HEK293T (cell line): Measurements from ENCODE around the gene KRTAP10-4.

Experiments used
- CTCF ChIA-PET: fragments of 350-600 bp; formaldehyde crosslinking; extraction: SDS; loops from one replicate; lab custom pipeline; 2021; ENCODE audit warnings: antibody characterized with exemption, inconsistent platforms; lab: Yijun Ruan, JAX
- POLR2A ChIA-PET: fragments of 350-600 bp; formaldehyde crosslinking; extraction: SDS; loops from one replicate; lab custom pipeline; 2020; ENCODE audit warnings: antibody characterized with exemption, inconsistent platforms; lab: Yijun Ruan, JAX
- DNase-seq: peaks from one replicate; pipeline ENCODE4 v3.0.0; 2012; ENCODE audit warnings: mixed read lengths; ENCODE audit errors: extremely low spot score
- ARNT ChIP-seq: fragments of 450-650 bp; IDR thresholded peaks from 2 replicates; pipeline ENCODE4 v1.6.1; 2017; ENCODE audit warnings: mild to moderate bottlenecking
- BHLHE40 ChIP-seq: fragments of 450-650 bp; IDR thresholded peaks from 2 replicates; pipeline ENCODE4 v1.6.1; 2016; ENCODE audit warnings: mild to moderate bottlenecking, moderate library complexity, borderline replicate concordance
- CTBP1 ChIP-seq: fragments of 450-650 bp; IDR thresholded peaks from 2 replicates; pipeline ENCODE4 v1.6.1; 2016; ENCODE audit warnings: borderline replicate concordance
- ELF4 ChIP-seq: fragments of 450-650 bp; IDR thresholded peaks from 2 replicates; pipeline ENCODE4 v1.6.1; 2017; ENCODE audit warnings: antibody characterized with exemption
- FOXA1 ChIP-seq: fragments of 450-650 bp; IDR thresholded peaks from 2 replicates; pipeline ENCODE4 v1.6.1; 2016; ENCODE audit warnings: mild to moderate bottlenecking
- FOXK2 ChIP-seq: fragments of 450-650 bp; IDR thresholded peaks from 2 replicates; pipeline ENCODE4 v1.6.1; 2016; ENCODE audit warnings: mild to moderate bottlenecking
- FOXM1 ChIP-seq: fragments of 450-650 bp; IDR thresholded peaks from 2 replicates; pipeline ENCODE4 v1.6.1; 2017; ENCODE audit warnings: mild to moderate bottlenecking, borderline replicate concordance
- HDGF ChIP-seq: fragments of 450-650 bp; IDR thresholded peaks from 2 replicates; pipeline ENCODE4 v1.6.1; 2017; ENCODE audit warnings: antibody characterized with exemption, borderline replicate concordance
- L3MBTL2 ChIP-seq: fragments of 450-650 bp; conservative IDR thresholded peaks from 2 replicates; pipeline ENCODE4 v1.6.1; 2016; ENCODE audit warnings: mild to moderate bottlenecking
- LEF1 ChIP-seq: fragments of 450-650 bp; IDR thresholded peaks from 2 replicates; pipeline ENCODE4 v1.6.1; 2017; ENCODE audit warnings: mild to moderate bottlenecking, borderline replicate concordance
- NFRKB ChIP-seq: fragments of 450-650 bp; IDR thresholded peaks from 2 replicates; pipeline ENCODE4 v1.6.1; 2016; ENCODE audit warnings: mild to moderate bottlenecking, moderate library complexity
- PKNOX1 ChIP-seq: fragments of 450-650 bp; IDR thresholded peaks from 2 replicates; pipeline ENCODE4 v1.6.1; 2016
- SP1 ChIP-seq: fragments of 450-650 bp; IDR thresholded peaks from 2 replicates; pipeline ENCODE4 v1.6.1; 2017
- SUZ12 ChIP-seq: fragments of 450-650 bp; IDR thresholded peaks from 2 replicates; pipeline ENCODE4 v1.6.1; 2016; ENCODE audit warnings: mild to moderate bottlenecking
- TARDBP ChIP-seq: fragments of 450-650 bp; IDR thresholded peaks from 2 replicates; pipeline ENCODE4 v1.6.1; 2016
- ZNF384 ChIP-seq: fragments of 450-650 bp; IDR thresholded peaks from 2 replicates; pipeline ENCODE4 v1.6.1; 2016

Gene KRTAP10-4

DNA sequence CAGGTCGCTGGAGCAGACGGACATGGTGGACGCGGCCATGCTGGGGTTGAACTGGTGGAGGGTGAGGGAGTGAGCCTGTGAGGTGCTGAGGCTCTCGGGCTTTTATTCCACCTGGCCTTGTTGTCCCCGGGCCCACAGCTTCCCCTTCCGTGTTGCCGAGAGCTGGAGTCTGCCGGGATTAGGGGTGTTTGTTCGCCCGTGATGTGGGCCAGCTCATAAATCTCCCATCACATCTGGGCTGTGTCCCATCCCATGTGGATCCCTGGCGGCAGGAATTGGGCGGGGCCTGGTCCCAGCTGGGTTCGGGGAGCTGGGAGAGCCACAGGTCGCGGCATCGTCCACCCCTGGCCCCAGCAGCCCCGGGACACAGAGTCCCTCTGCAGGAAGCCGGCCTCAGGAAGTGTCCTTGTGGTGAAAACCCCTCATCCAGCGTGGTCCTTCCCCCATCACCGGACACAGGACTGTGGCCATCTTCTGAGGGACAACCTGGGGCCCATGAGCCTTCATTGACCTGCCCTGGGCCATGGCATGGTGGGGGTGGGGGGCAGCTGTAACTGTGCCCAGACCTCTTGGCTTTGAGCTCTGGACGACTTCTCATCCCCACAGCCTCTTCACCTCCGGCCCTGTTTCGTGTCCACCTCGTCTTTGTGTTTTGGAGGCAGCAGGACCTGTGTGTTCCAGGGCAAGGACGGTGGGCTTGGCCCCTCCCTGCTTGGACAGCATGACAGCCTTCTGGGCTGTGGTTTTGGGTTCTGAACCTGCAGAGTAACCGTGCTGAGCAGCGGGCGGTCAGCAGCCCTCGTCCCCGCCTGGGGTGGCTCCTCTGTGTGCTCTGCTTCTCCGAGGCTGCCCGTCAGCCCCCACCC is 19.1 kb downstream of the KRTAP10-4 start, which contains the start of gene KRTAP10-6:
TSS of gene KRTAP10-6 (minus strand) at position 60 of the 866 bp plus-strand sequence. CDS start at position 39, 21 bp downstream.
- DNase-seq = no peak
- POLR2A ChIA-PET = no interaction called here
- CTCF ChIA-PET = no interaction called here
- TF ChIP-seq ZNF384 = no peak
- TF ChIP-seq LEF1 = no peak
- TF ChIP-seq ARNT = no peak
- TF ChIP-seq BHLHE40 = no peak
- TF ChIP-seq SP1 = no peak
- no peak for TF ChIP-seq NFRKB
- no peak for TF ChIP-seq FOXA1
- TF ChIP-seq HDGF = no peak
- no peak for TF ChIP-seq FOXM1
- no peak for TF ChIP-seq ELF4
- TF ChIP-seq CTBP1 = no peak
- TF ChIP-seq TARDBP = no peak
- no peak for TF ChIP-seq FOXK2
- TF ChIP-seq PKNOX1 = no peak
- no peak for TF ChIP-seq SUZ12

- no peak for DNase-seq
- no peak for TF ChIP-seq CTBP1
- TF ChIP-seq PKNOX1 = no peak
- TF ChIP-seq HDGF = no peak
- no peak for TF ChIP-seq SUZ12
- TF ChIP-seq L3MBTL2 = no peak; the same call in 1 of the 2 replicates
- TF ChIP-seq LEF1 = no peak
- TF ChIP-seq FOXK2 = no peak
- ChIA-PET POLR2A (no interaction called here), CTCF (no interaction called here)
Measured at GRCh38 chr21:44593598-44594405, 20.3 kb downstream of the KRTAP10-4 start.

GRCh38 chr21:44594406-44594916 is 20.9 kb downstream of the KRTAP10-4 start:
- no peak for DNase-seq
- ChIA-PET POLR2A (no interaction called here), CTCF (no interaction called here)
- no peak for TF ChIP-seq PKNOX1
- TF ChIP-seq ARNT = no peak
- no peak for TF ChIP-seq BHLHE40
- TF ChIP-seq SUZ12 = no peak
- TF ChIP-seq HDGF = no peak
- TF ChIP-seq ZNF384 = no peak
- TF ChIP-seq NFRKB = no peak
- no peak for TF ChIP-seq TARDBP
- TF ChIP-seq CTBP1 = no peak
- no peak for TF ChIP-seq L3MBTL2

GRCh38 chr21:44595524-44595923 is 22.0 kb downstream of the KRTAP10-4 start:
- TF ChIP-seq LEF1 = no peak
- no peak for TF ChIP-seq NFRKB
- TF ChIP-seq PKNOX1 = no peak
- TF ChIP-seq SP1 = no peak
- TF ChIP-seq FOXK2 = no peak
- TF ChIP-seq ELF4 = no peak
- no peak for TF ChIP-seq ARNT
- TF ChIP-seq L3MBTL2 = no peak
- TF ChIP-seq CTBP1 = no peak
- TF ChIP-seq FOXA1 = no peak
- TF ChIP-seq FOXM1 = no peak
- TF ChIP-seq BHLHE40 = no peak
- no peak for TF ChIP-seq SUZ12
- no peak for TF ChIP-seq ZNF384
- no peak for TF ChIP-seq HDGF
- no peak for TF ChIP-seq TARDBP
- DNase-seq = no peak
- ChIA-PET CTCF (no interaction called here), POLR2A (interaction anchor here (1.1 kb wide), 1 partner anchor 206 kb away, joined by 3 read pairs; the partner anchor contains the start of gene UBE2G2)
